ENCODE data around the gene ZNF677.
"Not testable (repeated sequence)": the region's sequence is repeated elsewhere in the genome, so short reads cannot be mapped to it uniquely, and the experiment has no call there.

DNA sequence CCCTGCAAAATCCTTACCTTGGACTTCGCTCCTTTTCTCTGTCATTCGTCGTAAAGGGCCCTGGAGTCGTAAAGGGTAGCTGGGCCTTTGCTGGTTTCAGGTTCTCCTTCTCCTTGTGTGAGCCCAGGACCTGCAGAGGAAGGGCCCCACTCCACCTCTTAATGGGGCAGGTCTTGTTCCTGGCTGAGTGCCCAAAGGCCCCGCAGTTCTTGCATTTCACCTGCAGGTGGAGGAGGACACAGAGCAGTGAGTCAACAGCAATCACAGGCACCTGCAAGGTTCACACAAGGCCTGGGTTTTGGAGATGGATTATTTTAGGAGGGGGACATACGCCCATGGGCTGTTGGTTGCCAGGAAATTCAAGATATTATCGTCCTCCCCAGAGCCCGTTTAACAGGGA lies 46.7 kb upstream of the ZNF677 start:
- TF ChIP-seq EZH2 (IDR thresholded peaks at IDR 0.05; ENCODE audit: low read length) = not testable (repeated sequence)
- TF ChIP-seq, protein P1, sequence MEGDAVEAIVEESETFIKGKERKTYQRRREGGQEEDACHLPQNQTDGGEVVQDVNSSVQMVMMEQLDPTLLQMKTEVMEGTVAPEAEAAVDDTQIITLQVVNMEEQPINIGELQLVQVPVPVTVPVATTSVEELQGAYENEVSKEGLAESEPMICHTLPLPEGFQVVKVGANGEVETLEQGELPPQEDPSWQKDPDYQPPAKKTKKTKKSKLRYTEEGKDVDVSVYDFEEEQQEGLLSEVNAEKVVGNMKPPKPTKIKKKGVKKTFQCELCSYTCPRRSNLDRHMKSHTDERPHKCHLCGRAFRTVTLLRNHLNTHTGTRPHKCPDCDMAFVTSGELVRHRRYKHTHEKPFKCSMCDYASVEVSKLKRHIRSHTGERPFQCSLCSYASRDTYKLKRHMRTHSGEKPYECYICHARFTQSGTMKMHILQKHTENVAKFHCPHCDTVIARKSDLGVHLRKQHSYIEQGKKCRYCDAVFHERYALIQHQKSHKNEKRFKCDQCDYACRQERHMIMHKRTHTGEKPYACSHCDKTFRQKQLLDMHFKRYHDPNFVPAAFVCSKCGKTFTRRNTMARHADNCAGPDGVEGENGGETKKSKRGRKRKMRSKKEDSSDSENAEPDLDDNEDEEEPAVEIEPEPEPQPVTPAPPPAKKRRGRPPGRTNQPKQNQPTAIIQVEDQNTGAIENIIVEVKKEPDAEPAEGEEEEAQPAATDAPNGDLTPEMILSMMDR (optimal IDR thresholded peaks at IDR 0.05 in 1 of 3, IDR thresholded peaks at IDR 0.05 in 1 of 3, conservative IDR thresholded peaks at IDR 0.05 in 1 of 3; ENCODE audit: extremely low read depth in 1 of 3, insufficient read depth in 2 of 3, low read length in 3 of 3) = not testable (repeated sequence)

All from keratinocyte (primary cell).